H1 (cell line): ENCODE data around the gene RAB4B. TPM values are rescaled to one million over a fixed set of nuclear protein-coding genes. Genes with fewer than 3 reads are reported as not detected.

Source experiments
- CTCF ChIA-PET: fragments of 300-600 bp; sonication (Branson Sonifier 250); formaldehyde crosslinking; loops from one replicate; lab custom pipeline; 2021; ENCODE audit not compliant: partially characterized antibody; lab: Charles Lee
- POLR2A ChIA-PET: fragments of 300-600 bp; sonication (Branson Sonifier 250); formaldehyde crosslinking; loops from one replicate; lab custom pipeline; 2021; ENCODE audit warnings: inconsistent platforms; ENCODE audit not compliant: partially characterized antibody; lab: Charles Lee
- DNase-seq, 2 experiments: peaks; one replicate each; pipeline versions ENCODE4 v3.0.0 to v3.0.0-alpha.2; 2010 to 2022; ENCODE audit warnings: low spot score in 2 of 2, low read depth in 1 of 2, mixed read lengths in 1 of 2
- FAIRE-seq: peaks from 2 replicates; lab custom pipeline; 2011; peaks lifted over from hg19 to GRCh38; lab: Jason Lieb, UNC
- H2AFZ ChIP-seq: 2 replicates; pipeline ENCODE4 v1.8.1; 2012; ENCODE audit warnings: low read length, inconsistent platforms
- H2AK5ac ChIP-seq: 2 replicates; pipeline ENCODE4 v1.6.1; 2013; ENCODE audit warnings: low read depth, low read length
- H2BK120ac ChIP-seq: replicated peaks from 2 replicates; pipeline ENCODE3; 2013; ENCODE audit warnings: low read depth, low read length, inconsistent platforms
- H2BK12ac ChIP-seq: 2 replicates; pipeline ENCODE4 v1.6.1; 2013; ENCODE audit warnings: low read depth, low read length
- H2BK15ac ChIP-seq: 2 replicates; pipeline ENCODE4 v1.6.1; 2013; ENCODE audit warnings: low read length
- H2BK20ac ChIP-seq: 2 replicates; pipeline ENCODE4 v1.6.1; 2013; ENCODE audit warnings: low read length
- H2BK5ac ChIP-seq: 2 replicates; pipeline ENCODE4 v1.6.1; 2013; ENCODE audit warnings: low read depth, low read length
- H3K14ac ChIP-seq: 2 replicates; pipeline ENCODE4 v1.6.1; 2013; ENCODE audit warnings: inconsistent platforms; ENCODE audit not compliant: insufficient read length
- H3K18ac ChIP-seq: 2 replicates; pipeline ENCODE4 v1.6.1; 2013; ENCODE audit warnings: low read length; ENCODE audit errors: extremely low read depth
- H3K23ac ChIP-seq: 2 replicates; pipeline ENCODE4 v1.6.1; 2013; ENCODE audit warnings: inconsistent platforms; ENCODE audit not compliant: insufficient read length
- H3K23me2 ChIP-seq: 2 replicates; pipeline ENCODE4 v1.6.1; 2013; ENCODE audit warnings: low read depth, low read length
- H3K27ac ChIP-seq: 2 replicates; pipeline ENCODE4 v1.6.1; 2011; ENCODE audit warnings: low read depth, low read length, inconsistent platforms
- H3K27me3 ChIP-seq, 4 experiments: replicated peaks in 1 of 4; 1 replicate in 1 of 4; 2 replicates in 3 of 4; pipeline versions ENCODE4 v1.6.1 to v1.8.1; 2011 to 2013; ENCODE audit warnings: low read length in 3 of 4, mild to moderate bottlenecking in 3 of 4, inconsistent platforms in 2 of 4, mixed read lengths in 2 of 4, moderate library complexity in 1 of 4; ENCODE audit not compliant: control insufficient read depth in 3 of 4, insufficient read depth in 3 of 4; ENCODE audit errors: extremely low read depth in 1 of 4
- H3K36me3 ChIP-seq, 4 experiments: 2 replicates each; pipeline versions ENCODE4 v1.6.1 to v1.8.1; 2011 to 2013; ENCODE audit warnings: mild to moderate bottlenecking in 4 of 4, low read length in 3 of 4, moderate library complexity in 2 of 4, control low read depth in 1 of 4, inconsistent platforms in 1 of 4; ENCODE audit not compliant: insufficient read depth in 4 of 4, control insufficient read depth in 2 of 4
- H3K4ac ChIP-seq: replicated peaks from 2 replicates; pipeline ENCODE3; 2013; ENCODE audit warnings: low read length, low read depth, mixed read lengths, inconsistent platforms; ENCODE audit not compliant: insufficient read length
- H3K4me1 ChIP-seq, 4 experiments: replicated peaks in 1 of 4; 1 replicate in 1 of 4; 2 replicates in 3 of 4; pipeline versions ENCODE4 v1.6.1 to v1.8.1; 2011 to 2013; ENCODE audit warnings: low read length in 3 of 4, inconsistent platforms in 2 of 4, mixed read lengths in 1 of 4; ENCODE audit not compliant: insufficient read depth in 4 of 4, control insufficient read depth in 3 of 4
- H3K4me2 ChIP-seq, 2 experiments: 2 replicates each; pipeline versions ENCODE4 v1.6.1 to v1.8.1; 2011 to 2013; ENCODE audit warnings: low read depth in 2 of 2, low read length in 2 of 2, control low read depth in 1 of 2, inconsistent platforms in 1 of 2, mild to moderate bottlenecking in 1 of 2; ENCODE audit not compliant: insufficient read depth in 1 of 2
- H3K4me3 ChIP-seq, 4 experiments: fragments of 200-600, 300-600 bp in 1 of 4; sonication (generic), shearing (Covaris generic), sonication (Bioruptor Twin) in 1 of 4; 2 replicates each; pipeline versions ENCODE4 v1.5.1 to v1.8.1; 2011 to 2016; ENCODE audit warnings: low read length in 4 of 4, low read depth in 3 of 4, control low read depth in 2 of 4, inconsistent platforms in 2 of 4, mild to moderate bottlenecking in 2 of 4, mixed read lengths in 1 of 4, moderate library complexity in 1 of 4; ENCODE audit not compliant: insufficient read depth in 2 of 4; ENCODE audit errors: extremely low read depth in 1 of 4
- H3K56ac ChIP-seq: replicated peaks from 2 replicates; pipeline ENCODE3; 2013; ENCODE audit warnings: low read depth, mild to moderate bottlenecking, mixed read lengths, low read length, inconsistent platforms; ENCODE audit not compliant: insufficient read length
- H3K79me1 ChIP-seq: 2 replicates; pipeline ENCODE4 v1.6.1; 2013; ENCODE audit warnings: low read depth, low read length, control low read depth
- H3K79me2 ChIP-seq, 2 experiments: 2 replicates each; pipeline versions ENCODE4 v1.6.1 to v1.8.1; 2012 to 2013; ENCODE audit warnings: low read length in 2 of 2, mild to moderate bottlenecking in 2 of 2, inconsistent platforms in 1 of 2; ENCODE audit not compliant: insufficient read depth in 2 of 2, control insufficient read depth in 1 of 2
- H3K9ac ChIP-seq, 4 experiments: replicated peaks in 1 of 4; 1 replicate in 1 of 4; 2 replicates in 3 of 4; pipeline versions ENCODE4 v1.6.1 to v1.8.1; 2011 to 2013; ENCODE audit warnings: low read depth in 3 of 4, low read length in 3 of 4, control low read depth in 2 of 4, mild to moderate bottlenecking in 2 of 4, moderate library complexity in 2 of 4, inconsistent platforms in 1 of 4; ENCODE audit errors: extremely low read depth in 1 of 4
- H3K9me3 ChIP-seq, 2 experiments: 2 replicates each; pipeline versions ENCODE4 v1.6.1 to v1.8.1; 2012 to 2013; ENCODE audit warnings: mild to moderate bottlenecking in 2 of 2, moderate library complexity in 2 of 2, control low read depth in 1 of 2, inconsistent platforms in 1 of 2, low read depth in 1 of 2, low read length in 1 of 2, mixed read lengths in 1 of 2; ENCODE audit not compliant: insufficient read depth in 2 of 2
- H4K20me1 ChIP-seq, 2 experiments: replicated peaks in 1 of 2; 2 replicates each; pipeline versions ENCODE3 to v1.8.1; 2011 to 2013; ENCODE audit warnings: inconsistent platforms in 2 of 2, low read length in 2 of 2, mild to moderate bottlenecking in 1 of 2; ENCODE audit not compliant: insufficient read depth in 2 of 2, control insufficient read depth in 1 of 2
- H4K5ac ChIP-seq: 2 replicates; pipeline ENCODE4 v1.6.1; 2013; ENCODE audit warnings: low read length, low read depth, mixed read lengths, inconsistent platforms; ENCODE audit not compliant: insufficient read length
- H4K8ac ChIP-seq: 2 replicates; pipeline ENCODE4 v1.8.0; 2013; ENCODE audit warnings: mild to moderate bottlenecking, moderate library complexity, low read length, inconsistent platforms; ENCODE audit not compliant: insufficient read depth; ENCODE audit errors: extremely low read depth
- H4K91ac ChIP-seq: replicated peaks from 2 replicates; pipeline ENCODE3; 2013; ENCODE audit warnings: low read length, mixed read lengths, inconsistent platforms; ENCODE audit not compliant: insufficient read length
- KDM5A ChIP-seq: fragments of 200-600 bp; IDR thresholded peaks from 2 replicates; pipeline ENCODE4 v1.7.1; 2012; ENCODE audit warnings: mild to moderate bottlenecking, low read length, inconsistent platforms, mixed read lengths
- RAD21 ChIP-seq, 2 experiments: IDR thresholded peaks in 1 of 2; conservative IDR thresholded peaks in 1 of 2; 2 replicates each; pipeline ENCODE4 v1.6.1; 2011; ENCODE audit warnings: low read depth in 2 of 2, low read length in 2 of 2, improper control_type of control experiment in 1 of 2, inconsistent platforms in 1 of 2, mild to moderate bottlenecking in 1 of 2, moderate library complexity in 1 of 2
- SP2 ChIP-seq: IDR thresholded peaks from 2 replicates; pipeline ENCODE4 v1.6.1; 2012; ENCODE audit warnings: mild to moderate bottlenecking, low read length, inconsistent platforms
- TBP ChIP-seq: IDR thresholded peaks from 2 replicates; pipeline ENCODE4 v1.6.1; 2011; ENCODE audit warnings: low read depth, low read length, improper control_type of control experiment
- WGBS, 2 experiments: shearing (Covaris generic) in 1 of 2; methylation state at CpG; one replicate each; pipeline versions ENCODE4 v1.1.6 to v1.1.7; 2013 to 2015; ENCODE audit warnings: low lambda C conversion rate in 2 of 2, mixed read lengths in 2 of 2, inconsistent platforms in 1 of 2, low coverage in 1 of 2, missing lambda C conversion rate in 1 of 2; ENCODE audit not compliant: insufficient replicate concordance in 2 of 2, insufficient coverage in 1 of 2, insufficient read length in 1 of 2; ENCODE audit errors: extremely low coverage in 1 of 2, missing lambda C conversion rate in 1 of 2; 5-methylcytosine and 5-hydroxymethylcytosine counted together
- polyA plus RNA-seq, 7 experiments: library from polyadenylated mRNA; depleted of rRNA in 3 of 7; stranded (reverse) in 5 of 7; unstranded in 2 of 7; fragments of >200 nt in 5 of 7; fragments of 200-250 nt in 2 of 7; gene quantifications; 1 replicate in 5 of 7; 2 replicates in 1 of 7; 4 replicates in 1 of 7; pipeline versions ENCODE4 v1.2.1 to v1.2.3, GENCODE V29; 2011 to 2013; ENCODE audit warnings: missing spikeins in 2 of 7, mixed read lengths in 2 of 7
- total RNA-seq: library from RNA; stranded (reverse); fragmentation: NEBNext Ultra II Directional; extraction: Animal tissue kit (Norgen Biotek cat#: 25700); gene quantifications from 2 replicates; pipeline ENCODE4 v1.2.1, GENCODE V29; 2021

The RAB4B gene
- total and polyA plus RNA-seq, 2 of the 8 experiments (the other 6 are each of a cell fraction or from before 2014, with no cell fraction given): 15.9 to 28.6 TPM

DNA sequence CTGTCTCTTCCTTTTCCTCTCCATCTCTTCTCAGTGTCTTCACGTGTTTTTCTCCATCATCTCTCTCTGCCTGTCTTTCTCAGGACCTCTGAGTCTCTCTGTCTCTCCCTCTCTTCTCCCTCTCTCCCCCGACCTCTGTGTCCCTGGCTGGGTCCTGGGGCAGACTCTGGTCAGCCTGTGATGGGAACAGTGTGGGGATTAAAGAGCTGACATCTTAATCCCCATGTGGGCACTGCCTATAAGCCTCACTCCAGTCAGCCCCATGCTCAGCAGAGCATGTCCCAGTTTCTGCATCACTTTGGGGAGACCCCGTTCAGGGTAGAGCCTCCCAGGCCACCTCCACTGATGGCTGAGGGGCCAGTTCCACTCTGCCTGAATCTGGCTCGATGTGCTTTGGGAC lies 37.2 kb downstream of the RAB4B start:
- Histone ChIP-seq H4K20me1 (no peaks in the 10 kb centered on the region), H2AFZ (no peak overlapping the region), H4K5ac (no peak overlapping the region), H2BK5ac (no peak overlapping the region), H4K8ac (no peak overlapping the region), H3K4me2 (no peak overlapping the region), H3K9ac (no peak overlapping the region), H2BK12ac (no peak overlapping the region), H2BK15ac (no peak overlapping the region), H3K36me3 (no peaks in the 10 kb centered on the region), H4K91ac (no peak overlapping the region), H3K79me1 (no peaks in the 10 kb centered on the region), H3K18ac (no peak overlapping the region), H3K79me2 (no peaks in the 10 kb centered on the region), H3K23me2 (peaks cover 11% of the 10 kb centered on the region; the same call in 1 of the 2 replicates), H3K4me3 (no peak overlapping the region), H3K56ac (no peak overlapping the region)
- WGBS, 2 experiments: 79% methylated on average over 4 of the region's 4 CpGs; no CpG with 5 or more reads in 1 of the 2 experiments
- ChIA-PET CTCF (no interaction called here), POLR2A (interaction anchor here (0.6 to 2.3 kb wide), 2 partner anchors 8 to 412 kb away, joined by 3 to 6 read pairs; no protein-coding TSS in a partner anchor)
- FAIRE-seq: no peak
- TF ChIP-seq TBP: no peak
- no peak for TF ChIP-seq RAD21 (IDR thresholded peaks at IDR 0.05 in 1 of 2, conservative IDR thresholded peaks at IDR 0.05 in 1 of 2; ENCODE audit: low read depth in 2 of 2, low read length in 2 of 2)
- TF ChIP-seq KDM5A: no peak
- TF ChIP-seq SP2: no peak
- TF ChIP-seq, all 59 proteins: peak for 0
- Histone ChIP-seq H3K27ac (no peak overlapping the region), H3K4ac (no peak overlapping the region), H2BK20ac (no peak overlapping the region), H3K23ac (no peak overlapping the region), H3K4me1 (peaks cover 2 to 14% (median 6%) of the 10 kb centered on the region in 4 experiments; a peak in 6 of 7 replicates), H3K27me3 (peaks cover 0 to 3% (median 1%) of the 10 kb centered on the region in 4 experiments; a peak in 3 of 7 replicates), H3K14ac (no peak overlapping the region), H2BK120ac (no peak overlapping the region), H3K9me3 (no peaks in the 10 kb centered on the region), H2AK5ac (no peak overlapping the region)
- DNase-seq: no peak
